ENCODE data around the gene FILIP1L. TPM values are rescaled to one million over a fixed set of nuclear protein-coding genes. Genes with fewer than 3 reads are reported as not detected.
A peak's percentile ranks its signal among the peaks of the same experiment; 100 is the strongest.

FILIP1L gene
- total and polyA plus RNA-seq, 2 of the 13 experiments (the other 11 are each of a cell fraction or from before 2014, with no cell fraction given) = 8.1 to 187 TPM

DNA sequence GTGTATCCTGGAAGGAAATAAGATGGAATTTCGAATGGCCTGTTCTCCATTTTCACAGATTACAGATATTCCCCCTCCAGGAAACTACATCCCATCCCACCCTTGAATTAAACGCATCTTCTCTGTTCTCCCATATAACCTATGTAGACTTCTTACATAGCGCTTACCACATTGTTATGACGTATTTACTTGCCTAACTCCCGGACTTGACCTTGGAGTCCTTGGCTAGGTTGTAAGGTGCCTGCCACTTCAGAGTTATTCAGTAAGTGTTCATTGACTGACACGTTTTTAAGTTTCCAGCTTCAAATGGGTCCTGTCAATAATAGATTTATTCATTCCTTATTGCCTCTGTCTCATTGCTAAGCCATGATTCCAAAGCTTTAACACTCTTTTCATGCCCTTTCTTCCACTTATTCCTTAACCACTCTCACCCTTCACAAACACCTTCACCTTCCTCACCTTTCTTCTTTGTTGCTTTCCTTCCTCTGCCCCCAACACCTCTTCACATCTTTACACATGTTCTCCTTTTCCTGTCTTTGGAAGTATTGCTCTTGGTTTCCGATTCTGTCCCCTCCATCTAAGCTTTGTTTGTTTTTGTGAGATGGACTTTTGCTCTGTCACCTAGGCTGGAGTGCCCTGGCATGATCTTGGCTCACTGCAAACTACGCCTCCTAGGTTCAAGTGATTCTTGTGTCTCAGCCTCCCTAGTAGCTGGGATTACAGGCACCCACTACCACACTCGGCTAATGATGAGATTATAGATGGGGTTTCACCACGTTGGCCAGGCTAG, 158.3 kb downstream of the FILIP1L start:
- Histone ChIP-seq H3K27me3 (ENCODE audit: control insufficient read depth in 1 of 2, insufficient read depth in 2 of 2, low read length in 2 of 2) (no peaks in the 10 kb centered on the region), H3K9ac (ENCODE audit: insufficient read depth, low read depth, low read length) (peak overlapping the region; percentile 32), H3K4me1 (ENCODE audit: insufficient read depth, low read length) (peaks cover 70% of the 10 kb centered on the region), H3K9me3 (ENCODE audit: low read length) (no peaks in the 10 kb centered on the region), H3K4me3 (replicated peaks in 1 of 3; ENCODE audit: insufficient read depth in 1 of 3, low read depth in 2 of 3, low read length in 3 of 3) (no peak overlapping the region; a peak in 1 of 6 replicates), H3K27ac (ENCODE audit: extremely low read length, insufficient read depth, low read length) (peak overlapping the region; percentile 63), H3K4me2 (ENCODE audit: low read depth, low read length) (peak overlapping the region; percentile 33), H3K36me3 (replicated peaks in 1 of 2; ENCODE audit: control insufficient read depth in 1 of 2, insufficient read depth in 2 of 2, low read length in 2 of 2) (no peaks in the 10 kb centered on the region), H4K20me1 (ENCODE audit: insufficient read depth, low read length) (no peaks in the 10 kb centered on the region), H2AFZ (ENCODE audit: low read length) (no peak overlapping the region), H3K79me2 (ENCODE audit: insufficient read depth, low read length) (no peaks in the 10 kb centered on the region)
- DNase-seq (ENCODE audit: low spot score) (no peak), ATAC-seq (no peak; the same call in 2 of the 3 replicates), FAIRE-seq (no peak)
- BruUV-seq (replicated peaks) = no TSS peak
- ChIA-PET POLR2A (interaction anchor here (0.6 to 1.6 kb wide), 9 partner anchors 17 to 121 kb away, joined by 3 to 5 read pairs (median 3); no protein-coding TSS in a partner anchor), CTCF (ENCODE audit: low intra/inter-chr PET ratio, low total read pairs) (no interaction called here)
- intact Hi-C loops (cut with micrococcal nuclease; ENCODE audit: unreplicated experiment) (no loop called here), in situ Hi-C loops (cut with HindIII; ENCODE audit: extremely low pct_ligation_motif_present, low pct_unique_long_range_greater_than_20kb) (no loop called here)
- 89% methylated on average over 10 of the region's 10 CpGs for WGBS (ENCODE audit: low lambda C conversion rate)
- peak; percentile 75 for TF ChIP-seq HNF4A (CRISPR knock-in tag; IDR thresholded peaks at IDR 0.05)
- peak; percentile 60 for TF ChIP-seq ZMYM2 (CRISPR knock-in tag; IDR thresholded peaks at IDR 0.05)
- 0 out of 2 replicates have a peak, but pooled peaks have one; percentile 19 for TF ChIP-seq ZNF280D (CRISPR knock-in tag; IDR thresholded peaks at IDR 0.05)
- TF ChIP-seq ZNF3 (CRISPR knock-in tag; IDR thresholded peaks at IDR 0.05) = peak; percentile 67; the same call in 1 of the 2 replicates
- TF ChIP-seq GATAD2A (CRISPR knock-in tag; IDR thresholded peaks at IDR 0.05) = peak; percentile 61
- TF ChIP-seq NPAS2 (CRISPR knock-in tag; IDR thresholded peaks at IDR 0.05; ENCODE audit: borderline replicate concordance) = no peak
- peak; percentile 20 for TF ChIP-seq PHF5A (CRISPR knock-in tag; IDR thresholded peaks at IDR 0.05; ENCODE audit: low read depth, unreplicated experiment)
- TF ChIP-seq ZBTB38 (CRISPR knock-in tag; IDR thresholded peaks at IDR 0.05) = peak; percentile 48; the same call in 1 of the 2 replicates
- TF ChIP-seq SOX13 (IDR thresholded peaks at IDR 0.05) = no peak
- peak in 1 of 2 experiments; percentile 19; a peak in 1 of 4 replicates for TF ChIP-seq SOX13 (CRISPR knock-in tag; conservative IDR thresholded peaks at IDR 0.05 in 1 of 2, IDR thresholded peaks at IDR 0.05 in 1 of 2)
- TF ChIP-seq EHMT2 (IDR thresholded peaks at IDR 0.05; ENCODE audit: borderline replicate concordance, low read depth, low read length) = no peak
- no peak; the same call in 1 of the 2 replicates for TF ChIP-seq FOXA3 (CRISPR knock-in tag; IDR thresholded peaks at IDR 0.05)
- TF ChIP-seq SOX6 (IDR thresholded peaks at IDR 0.05) = no peak
- TF ChIP-seq SOX6 (CRISPR knock-in tag; IDR thresholded peaks at IDR 0.05) = 0 out of 2 replicates have a peak, but pooled peaks have one; percentile 9
- TF ChIP-seq, protein P1, sequence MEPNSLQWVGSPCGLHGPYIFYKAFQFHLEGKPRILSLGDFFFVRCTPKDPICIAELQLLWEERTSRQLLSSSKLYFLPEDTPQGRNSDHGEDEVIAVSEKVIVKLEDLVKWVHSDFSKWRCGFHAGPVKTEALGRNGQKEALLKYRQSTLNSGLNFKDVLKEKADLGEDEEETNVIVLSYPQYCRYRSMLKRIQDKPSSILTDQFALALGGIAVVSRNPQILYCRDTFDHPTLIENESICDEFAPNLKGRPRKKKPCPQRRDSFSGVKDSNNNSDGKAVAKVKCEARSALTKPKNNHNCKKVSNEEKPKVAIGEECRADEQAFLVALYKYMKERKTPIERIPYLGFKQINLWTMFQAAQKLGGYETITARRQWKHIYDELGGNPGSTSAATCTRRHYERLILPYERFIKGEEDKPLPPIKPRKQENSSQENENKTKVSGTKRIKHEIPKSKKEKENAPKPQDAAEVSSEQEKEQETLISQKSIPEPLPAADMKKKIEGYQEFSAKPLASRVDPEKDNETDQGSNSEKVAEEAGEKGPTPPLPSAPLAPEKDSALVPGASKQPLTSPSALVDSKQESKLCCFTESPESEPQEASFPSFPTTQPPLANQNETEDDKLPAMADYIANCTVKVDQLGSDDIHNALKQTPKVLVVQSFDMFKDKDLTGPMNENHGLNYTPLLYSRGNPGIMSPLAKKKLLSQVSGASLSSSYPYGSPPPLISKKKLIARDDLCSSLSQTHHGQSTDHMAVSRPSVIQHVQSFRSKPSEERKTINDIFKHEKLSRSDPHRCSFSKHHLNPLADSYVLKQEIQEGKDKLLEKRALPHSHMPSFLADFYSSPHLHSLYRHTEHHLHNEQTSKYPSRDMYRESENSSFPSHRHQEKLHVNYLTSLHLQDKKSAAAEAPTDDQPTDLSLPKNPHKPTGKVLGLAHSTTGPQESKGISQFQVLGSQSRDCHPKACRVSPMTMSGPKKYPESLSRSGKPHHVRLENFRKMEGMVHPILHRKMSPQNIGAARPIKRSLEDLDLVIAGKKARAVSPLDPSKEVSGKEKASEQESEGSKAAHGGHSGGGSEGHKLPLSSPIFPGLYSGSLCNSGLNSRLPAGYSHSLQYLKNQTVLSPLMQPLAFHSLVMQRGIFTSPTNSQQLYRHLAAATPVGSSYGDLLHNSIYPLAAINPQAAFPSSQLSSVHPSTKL (CRISPR knock-in tag; IDR thresholded peaks at IDR 0.05) = peak; percentile 31
- TF ChIP-seq FOXA1 (IDR thresholded peaks at IDR 0.05) = no peak
- peak; percentile 13; the same call in 1 of the 2 replicates for TF ChIP-seq FOXA1 (CRISPR knock-in tag; IDR thresholded peaks at IDR 0.05)
- peak; percentile 86 for TF ChIP-seq ZMYM4 (CRISPR knock-in tag; IDR thresholded peaks at IDR 0.05)

Measured in HepG2 (cell line).